Uterus (tissue), 4 donors: ENCODE measurements around the gene COX11. TPM values are rescaled to one million over a fixed set of nuclear protein-coding genes. Genes with fewer than 3 reads are reported as not detected.

Experiments used
- DNase-seq, 2 donors: peaks; one replicate each; pipeline ENCODE4 v3.0.0-alpha.2; 2019 to 2020
- H3K27ac ChIP-seq, 2 donors: fragments of 200-600 bp; sonication (generic); 1 replicate in 1 of 2; 2 replicates in 1 of 2; pipeline ENCODE4 v1.5.1; 2016 to 2018
- H3K27me3 ChIP-seq, 2 donors: fragments of 200-600 bp; sonication (generic); one replicate each; pipeline ENCODE4 v1.5.1; 2018 to 2019; ENCODE audit warnings: control low read depth in 1 of 2
- H3K36me3 ChIP-seq, 2 donors: fragments of 200-600 bp; sonication (generic); one replicate each; pipeline ENCODE4 v1.5.1; 2019; ENCODE audit warnings: control low read depth in 1 of 2
- H3K4me1 ChIP-seq, 2 donors: fragments of 200-600 bp; sonication (generic); one replicate each; pipeline ENCODE4 v1.5.1; 2018 to 2019; ENCODE audit warnings: control low read depth in 1 of 2
- H3K4me3 ChIP-seq, 2 donors: fragments of 200-600 bp; sonication (generic); 1 replicate in 1 of 2; 2 replicates in 1 of 2; pipeline ENCODE4 v1.5.1; 2018 to 2019; ENCODE audit warnings: mild to moderate bottlenecking in 1 of 2
- H3K9me3 ChIP-seq, 2 donors: fragments of 200-600 bp; sonication (generic); one replicate each; pipeline ENCODE4 v1.5.1; 2019; ENCODE audit warnings: control low read depth in 1 of 2
- POLR2A ChIP-seq, 2 donors: fragments of 450-650 bp; IDR thresholded peaks; one replicate each; pipeline ENCODE4 v1.6.1; 2016; ENCODE audit warnings: antibody characterized with exemption in 2 of 2, mild to moderate bottlenecking in 1 of 2, moderate library complexity in 1 of 2
- intact Hi-C: fragments of 100-400 bp; cut with DNase I; formaldehyde crosslinking; loops from one replicate; pipeline ENCODE4 v1.15.1; 2023; ENCODE audit warnings: low total_unique reads
- total RNA-seq, 4 donors: library from RNA; depleted of rRNA in 3 of 4; stranded (reverse); fragments of >200 nt in 3 of 4; gene quantifications; one replicate each; pipeline versions ENCODE4 v1.1.0 to v1.2.4, GENCODE V29; 2014 to 2023
- TF ChIP-seq, protein P1 (sequence below), 4 experiments: fragments of 200-600 bp in 2 of 4; fragments of 450-650 bp in 2 of 4; sonication (generic) in 2 of 4; IDR thresholded peaks; one replicate each; pipeline ENCODE4 v1.5.1; 2016 to 2019; ENCODE audit warnings: antibody characterized with exemption in 4 of 4, mild to moderate bottlenecking in 2 of 4, moderate library complexity in 1 of 4
- donor health status: DM: yes; HTN: yes; CAD: no.

The COX11 gene
- total RNA-seq, 4 donors from 2014 or later, result 53.3 to 90.3 (median 74.2) TPM

GRCh38 chr17:54974759-54975158 lies 6.3 kb upstream of the COX11 start:
- intact Hi-C loops, result no loop called here
- H3K4me3 ChIP-seq, result no peak overlapping the region
- H3K36me3 ChIP-seq, result no peaks in the 10 kb centered on the region
- no peaks in the 10 kb centered on the region for H3K9me3 ChIP-seq
- no peak for DNase-seq
- no peaks in the 10 kb centered on the region for H3K4me1 ChIP-seq
- no peak overlapping the region for H3K27ac ChIP-seq
- no peak for TF ChIP-seq POLR2A (IDR thresholded peaks at IDR 0.05)
- no peaks in the 10 kb centered on the region for H3K27me3 ChIP-seq

- Histone ChIP-seq H3K4me3 (no peak overlapping the region), H3K27ac (no peak overlapping the region)
- no peak for DNase-seq
Measured at GRCh38 chr17:54972406-54973138, 4.1 kb upstream of the COX11 start.

DNA sequence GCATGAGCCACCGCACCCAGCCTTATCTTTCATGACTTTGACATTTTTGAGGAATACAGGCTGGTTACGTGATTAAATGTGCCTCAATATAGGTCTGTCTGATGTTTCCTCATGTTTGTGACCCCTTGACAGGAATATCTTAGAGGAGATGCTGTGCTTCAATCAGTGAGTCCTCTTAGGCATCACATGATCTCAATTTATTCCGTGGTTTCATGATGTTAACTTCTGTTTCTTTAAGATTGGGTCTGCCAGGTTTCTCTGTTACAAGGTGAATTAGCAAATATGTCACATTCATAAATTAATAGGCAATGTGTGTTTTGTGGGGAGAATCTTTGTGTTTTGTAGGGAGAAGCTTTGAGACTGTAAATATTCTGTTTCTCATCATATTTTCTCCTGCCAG lies 3.4 kb upstream of the COX11 start:
- intact Hi-C loops, result no loop called here
- Histone ChIP-seq H3K4me1 (no peaks in the 10 kb centered on the region), H3K36me3 (no peaks in the 10 kb centered on the region), H3K27ac (no peak overlapping the region), H3K4me3 (no peak overlapping the region), H3K27me3 (no peaks in the 10 kb centered on the region), H3K9me3 (no peaks in the 10 kb centered on the region)
- no peak for DNase-seq
- no peak for TF ChIP-seq POLR2A (IDR thresholded peaks at IDR 0.05)
- TF ChIP-seq, protein P1, sequence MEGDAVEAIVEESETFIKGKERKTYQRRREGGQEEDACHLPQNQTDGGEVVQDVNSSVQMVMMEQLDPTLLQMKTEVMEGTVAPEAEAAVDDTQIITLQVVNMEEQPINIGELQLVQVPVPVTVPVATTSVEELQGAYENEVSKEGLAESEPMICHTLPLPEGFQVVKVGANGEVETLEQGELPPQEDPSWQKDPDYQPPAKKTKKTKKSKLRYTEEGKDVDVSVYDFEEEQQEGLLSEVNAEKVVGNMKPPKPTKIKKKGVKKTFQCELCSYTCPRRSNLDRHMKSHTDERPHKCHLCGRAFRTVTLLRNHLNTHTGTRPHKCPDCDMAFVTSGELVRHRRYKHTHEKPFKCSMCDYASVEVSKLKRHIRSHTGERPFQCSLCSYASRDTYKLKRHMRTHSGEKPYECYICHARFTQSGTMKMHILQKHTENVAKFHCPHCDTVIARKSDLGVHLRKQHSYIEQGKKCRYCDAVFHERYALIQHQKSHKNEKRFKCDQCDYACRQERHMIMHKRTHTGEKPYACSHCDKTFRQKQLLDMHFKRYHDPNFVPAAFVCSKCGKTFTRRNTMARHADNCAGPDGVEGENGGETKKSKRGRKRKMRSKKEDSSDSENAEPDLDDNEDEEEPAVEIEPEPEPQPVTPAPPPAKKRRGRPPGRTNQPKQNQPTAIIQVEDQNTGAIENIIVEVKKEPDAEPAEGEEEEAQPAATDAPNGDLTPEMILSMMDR (IDR thresholded peaks at IDR 0.05), result no peak

More at GRCh38 chr17:54972406-54973138, 4.1 kb upstream of the COX11 start:
- Histone ChIP-seq H3K36me3 (no peaks in the 10 kb centered on the region), H3K9me3 (no peaks in the 10 kb centered on the region), H3K4me1 (no peaks in the 10 kb centered on the region), H3K27me3 (no peaks in the 10 kb centered on the region)
- intact Hi-C loops, result no loop called here
- TF ChIP-seq, protein P1 (IDR thresholded peaks at IDR 0.05), result no peak
- no peak for TF ChIP-seq POLR2A (IDR thresholded peaks at IDR 0.05)

DNA sequence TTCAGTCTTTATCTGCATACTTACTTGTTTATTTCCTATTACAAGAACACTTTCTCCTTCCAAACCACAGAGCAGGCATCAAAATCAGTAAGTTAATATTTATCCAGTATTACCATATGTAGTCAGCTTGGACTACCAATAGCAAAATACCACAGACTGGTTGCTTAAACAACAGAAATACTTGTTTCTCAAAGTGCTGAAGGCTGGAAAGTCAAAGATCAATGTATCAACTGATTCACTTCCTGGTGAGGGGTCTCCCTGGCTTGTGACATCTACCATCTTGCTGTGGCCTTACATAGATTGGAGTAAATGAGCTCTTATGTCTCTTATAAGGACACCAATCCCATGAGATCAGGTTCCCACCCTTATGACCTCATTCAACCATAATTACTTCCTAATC lies 2.7 kb upstream of the COX11 start:
- no peak overlapping the region for H3K27ac ChIP-seq
- no peaks in the 10 kb centered on the region for H3K36me3 ChIP-seq
- intact Hi-C loops, result no loop called here
- no peak overlapping the region for H3K4me3 ChIP-seq
- H3K9me3 ChIP-seq, result no peaks in the 10 kb centered on the region
- H3K27me3 ChIP-seq, result no peaks in the 10 kb centered on the region
- no peak for DNase-seq
- H3K4me1 ChIP-seq, result no peaks in the 10 kb centered on the region
- TF ChIP-seq, protein P1 (IDR thresholded peaks at IDR 0.05), result no peak
- no peak for TF ChIP-seq POLR2A (IDR thresholded peaks at IDR 0.05)

DNA sequence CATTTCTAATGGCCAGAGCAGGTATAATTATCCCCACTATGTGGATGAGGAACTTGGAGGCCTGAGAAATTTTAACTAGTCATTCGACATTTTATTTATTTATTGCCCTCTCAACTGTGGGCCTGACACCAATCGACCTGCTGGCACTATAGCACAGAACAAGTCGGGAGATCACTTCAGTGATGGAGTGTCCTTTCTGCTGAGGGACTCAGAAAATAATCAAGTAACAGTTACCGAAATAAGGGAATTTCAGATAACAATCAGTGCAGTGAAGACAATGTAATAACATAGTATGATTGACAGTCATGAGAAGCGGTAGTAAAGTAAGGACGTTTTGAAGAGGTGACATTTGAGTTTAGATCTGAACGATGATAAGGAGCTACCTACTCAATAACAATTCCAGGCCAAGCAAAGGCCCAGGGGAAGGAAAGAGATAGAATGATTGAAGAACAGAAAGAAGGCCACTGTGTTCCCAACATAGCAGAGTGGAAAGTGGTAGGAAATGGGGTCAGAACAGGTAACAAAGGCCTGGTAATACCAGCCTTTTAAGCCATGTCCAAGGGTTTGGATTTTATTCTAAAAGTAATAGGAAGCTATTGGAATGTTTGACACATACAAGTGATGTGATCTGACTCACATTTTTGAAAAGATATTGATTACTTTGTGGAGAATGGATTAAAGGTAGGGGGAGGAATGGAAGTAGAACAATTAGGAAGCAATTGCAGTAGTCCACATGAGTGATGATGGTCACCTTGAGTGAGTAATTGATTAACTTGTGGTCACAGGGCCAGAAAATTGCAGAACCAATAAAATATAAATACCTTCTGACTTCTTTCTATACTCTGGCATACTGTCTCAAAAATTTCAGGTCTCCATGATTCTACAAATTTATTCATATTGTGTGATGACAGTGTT lies 1.5 kb upstream of the COX11 start:
- TF ChIP-seq POLR2A (IDR thresholded peaks at IDR 0.05), result no peak
- TF ChIP-seq, protein P1 (IDR thresholded peaks at IDR 0.05), result no peak
- Histone ChIP-seq H3K4me1 (no peaks in the 10 kb centered on the region), H3K4me3 (peak overlapping the region; percentile 93), H3K27me3 (no peaks in the 10 kb centered on the region), H3K9me3 (no peaks in the 10 kb centered on the region), H3K27ac (peak overlapping the region; percentile 84 to 88), H3K36me3 (no peaks in the 10 kb centered on the region)
- intact Hi-C loops, result no loop called here
- no peak for DNase-seq
